OCI-LY7 (cell line): ENCODE measurements around the gene POLA2. TPM values are rescaled to one million over a fixed set of nuclear protein-coding genes. Genes with fewer than 3 reads are reported as not detected.

ENCODE experiments used
- BruUV-seq: library from RNA; stranded (reverse); fragments of 400-500 nt; replicated peaks from 2 replicates; lab custom pipeline; 2021; lab: Mats Ljungman, UMichigan
- CTCF ChIA-PET: fragments of 300-600 bp; sonication (Branson Sonifier 250); formaldehyde crosslinking; loops from one replicate; lab custom pipeline; 2022; ENCODE audit warnings: antibody characterized with exemption; ENCODE audit not compliant: unreplicated experiment; lab: Charles Lee
- POLR2A ChIA-PET: fragments of 300-600 bp; sonication (Branson Sonifier 250); formaldehyde crosslinking; loops from one replicate; lab custom pipeline; 2022; ENCODE audit warnings: antibody characterized with exemption; lab: Charles Lee
- DNase-seq: peaks from one replicate; pipeline ENCODE4 v3.0.0-alpha.2; 2015; ENCODE audit warnings: low spot score
- H2AFZ ChIP-seq: fragments of 200-600 bp; sonication (generic), shearing (Covaris generic); 2 replicates; pipeline ENCODE4 v1.6.1; 2014; ENCODE audit warnings: mild to moderate bottlenecking, antibody characterized with exemption, low read length, moderate library complexity
- H3K27ac ChIP-seq: fragments of 200-600 bp; sonication (generic); 2 replicates; pipeline ENCODE4 v1.5.1; 2014; ENCODE audit warnings: mixed run types, low read depth, mild to moderate bottlenecking, moderate library complexity, low read length, inconsistent platforms; ENCODE audit not compliant: poor library complexity, severe bottlenecking
- H3K36me3 ChIP-seq: fragments of 200-600 bp; sonication (generic); 2 replicates; pipeline ENCODE4 v1.6.1; 2014; ENCODE audit warnings: mild to moderate bottlenecking, antibody characterized with exemption, low read length, moderate library complexity, mixed read lengths; ENCODE audit not compliant: insufficient read depth
- H3K4me1 ChIP-seq: fragments of 200-600 bp; sonication (generic); 2 replicates; pipeline ENCODE4 v1.5.1; 2014; ENCODE audit warnings: mild to moderate bottlenecking, low read length; ENCODE audit not compliant: insufficient read depth, poor library complexity, severe bottlenecking
- H3K4me2 ChIP-seq: fragments of 200-600 bp; sonication (generic); 2 replicates; pipeline ENCODE4 v1.6.1; 2014; ENCODE audit warnings: mild to moderate bottlenecking, low read length
- H3K4me3 ChIP-seq: fragments of 200-600 bp; sonication (generic); 2 replicates; pipeline ENCODE4 v1.5.1; 2014; ENCODE audit warnings: mild to moderate bottlenecking, low read depth, low read length; ENCODE audit not compliant: poor library complexity, severe bottlenecking
- H3K79me2 ChIP-seq: fragments of 200-600 bp; sonication (generic); 2 replicates; pipeline ENCODE4 v1.6.1; 2016; ENCODE audit warnings: low read depth, mild to moderate bottlenecking, low read length, moderate library complexity, mixed read lengths; ENCODE audit not compliant: insufficient read depth
- H3K9me2 ChIP-seq: fragments of 200-600 bp; sonication (generic); 2 replicates; pipeline ENCODE4 v1.6.1; 2016; ENCODE audit warnings: mild to moderate bottlenecking, low read length, mixed read lengths; ENCODE audit not compliant: insufficient read depth
- H3K9me3 ChIP-seq: fragments of 200-600 bp; sonication (generic); 2 replicates; pipeline ENCODE4 v1.6.1; 2014; ENCODE audit warnings: mild to moderate bottlenecking, mixed run types, low read length, mixed read lengths
- H4K20me1 ChIP-seq: fragments of 200-600 bp; sonication (generic); 2 replicates; pipeline ENCODE4 v1.6.1; 2014; ENCODE audit warnings: mild to moderate bottlenecking, antibody characterized with exemption, low read length, moderate library complexity, mixed read lengths; ENCODE audit not compliant: insufficient read depth
- CTCF ChIP-seq: fragments of 200-600 bp; sonication (generic); conservative IDR thresholded peaks from 2 replicates; pipeline ENCODE4 v1.5.1; 2014; ENCODE audit warnings: mild to moderate bottlenecking, antibody characterized with exemption, low read length, moderate library complexity, mixed read lengths
- EZH2phosphoT487 ChIP-seq: fragments of 200-600 bp; sonication (generic); IDR thresholded peaks from 2 replicates; pipeline ENCODE4 v1.6.1; 2018; ENCODE audit warnings: low read depth, borderline replicate concordance, mild to moderate bottlenecking, mixed run types, antibody characterized with exemption, low read length, moderate library complexity, mixed read lengths
- intact Hi-C: fragments of 100-400 bp; cut with micrococcal nuclease; formaldehyde crosslinking; loops from one replicate; pipeline ENCODE4 v1.10.0; 2022; ENCODE audit not compliant: unreplicated experiment
- total RNA-seq, 2 experiments: library from RNA; depleted of rRNA in 1 of 2; stranded (reverse); fragments of >200 nt in 1 of 2; shearing (Covaris generic) in 1 of 2; gene quantifications; 2 replicates each; pipeline ENCODE4 v1.2.3, GENCODE V29; 2014 to 2022

The POLA2 gene
- total RNA-seq, 2 experiments from 2014 or later, result 47.5 to 89.1 TPM

- no peak for TF ChIP-seq CTCF
- no peak for TF ChIP-seq EZH2phosphoT487
- no peak overlapping the region for H3K27ac ChIP-seq
- no peaks in the 10 kb centered on the region for H3K79me2 ChIP-seq
- H3K4me3 ChIP-seq, result no peak overlapping the region
- ChIA-PET POLR2A (no interaction called here), CTCF (no interaction called here)
- BruUV-seq, result TSS peak; percentile 57
- no peaks in the 10 kb centered on the region for H3K9me2 ChIP-seq
- DNase-seq, result no peak
- intact Hi-C loops, result no loop called here
- no peak overlapping the region for H2AFZ ChIP-seq
- H3K4me2 ChIP-seq, result no peak overlapping the region
- H3K4me1 ChIP-seq, result no peaks in the 10 kb centered on the region
- H4K20me1 ChIP-seq, result no peaks in the 10 kb centered on the region
- H3K36me3 ChIP-seq, result peaks cover 93% of the 10 kb centered on the region
- H3K9me3 ChIP-seq, result no peaks in the 10 kb centered on the region
Measured at GRCh38 chr11:65297026-65297672, 35.4 kb downstream of the POLA2 start.

- Histone ChIP-seq H3K9me3 (no peaks in the 10 kb centered on the region), H2AFZ (no peak overlapping the region), H3K4me3 (no peak overlapping the region), H3K9me2 (no peaks in the 10 kb centered on the region), H3K36me3 (peaks cover 91% of the 10 kb centered on the region), H3K4me2 (no peak overlapping the region), H3K27ac (no peak overlapping the region), H3K4me1 (no peaks in the 10 kb centered on the region), H3K79me2 (no peaks in the 10 kb centered on the region), H4K20me1 (no peaks in the 10 kb centered on the region)
- intact Hi-C loops, result no loop called here
- CTCF ChIA-PET, result no interaction called here
- no peak for DNase-seq
- no peak for TF ChIP-seq EZH2phosphoT487
- TF ChIP-seq CTCF, result no peak
- BruUV-seq, result no TSS peak
- POLR2A ChIA-PET, result interaction anchor here (1.4 kb wide), 1 partner anchor 17 kb away, joined by 5 read pairs; no protein-coding TSS in a partner anchor
Measured at GRCh38 chr11:65298131-65298535, 36.4 kb downstream of the POLA2 start.

- no peak for TF ChIP-seq EZH2phosphoT487
- no peak for TF ChIP-seq CTCF
- no peaks in the 10 kb centered on the region for H3K79me2 ChIP-seq
- no peak overlapping the region for H3K4me2 ChIP-seq
- no peak overlapping the region for H2AFZ ChIP-seq
- intact Hi-C loops, result no loop called here
- DNase-seq, result no peak
- H3K4me1 ChIP-seq, result no peaks in the 10 kb centered on the region
- POLR2A ChIA-PET, result interaction anchor here (0.5 to 1.4 kb wide), 2 partner anchors 10 to 18 kb away, joined by 3 to 5 read pairs; no protein-coding TSS in a partner anchor
- BruUV-seq, result no TSS peak
- H3K27ac ChIP-seq, result no peak overlapping the region
- no peaks in the 10 kb centered on the region for H4K20me1 ChIP-seq
- no peak overlapping the region for H3K4me3 ChIP-seq
- H3K9me2 ChIP-seq, result no peaks in the 10 kb centered on the region
- no peaks in the 10 kb centered on the region for H3K9me3 ChIP-seq
- CTCF ChIA-PET, result no interaction called here
- H3K36me3 ChIP-seq, result peaks cover 90% of the 10 kb centered on the region
Measured at GRCh38 chr11:65298655-65299179, 37.0 kb downstream of the POLA2 start.
